HEK293 (cell line): Measurements from ENCODE around the gene IQGAP3.
"Not testable (repeated sequence)": the region's sequence is repeated elsewhere in the genome, so short reads cannot be mapped to it uniquely, and the experiment has no call there.

Source experiments
- CTCF ChIA-PET: fragments of 350-600 bp; formaldehyde crosslinking; extraction: SDS; loops from one replicate; lab custom pipeline; 2021; ENCODE audit warnings: antibody characterized with exemption; lab: Yijun Ruan, JAX
- POLR2A ChIA-PET: fragments of 300-600 bp; formaldehyde crosslinking; extraction: SDS; loops from one replicate; lab custom pipeline; 2020; ENCODE audit warnings: antibody characterized with exemption, inconsistent platforms; lab: Yijun Ruan, JAX
- H3K27ac ChIP-seq: fragments of 200-500 bp; sonication (Bioruptor generic); 2 replicates; pipeline ENCODE4 v1.5.1; 2014; ENCODE audit warnings: low read depth, low read length, control low read depth, inconsistent platforms; ENCODE audit errors: extremely low read depth
- H3K36me3 ChIP-seq, 2 experiments: fragments of 200-500 bp in 1 of 2; sonication (Bioruptor generic) in 1 of 2; 1 replicate in 1 of 2; 2 replicates in 1 of 2; pipeline ENCODE4 v1.5.1; 2014 to 2017; ENCODE audit warnings: inconsistent platforms in 2 of 2, low read length in 2 of 2; ENCODE audit not compliant: control insufficient read depth in 2 of 2, insufficient read depth in 1 of 2
- H3K4me1 ChIP-seq: fragments of 200-500 bp; sonication (Bioruptor generic); 2 replicates; pipeline ENCODE4 v1.5.1; 2014; ENCODE audit warnings: mild to moderate bottlenecking, low read length, inconsistent platforms; ENCODE audit not compliant: control insufficient read depth, insufficient read depth
- H3K4me3 ChIP-seq: 2 replicates; pipeline ENCODE4 v1.5.1; 2011; ENCODE audit warnings: low read depth, mild to moderate bottlenecking, control low read depth, low read length, moderate library complexity
- H3K9me3 ChIP-seq: fragments of 200-500 bp; sonication (Bioruptor generic); 2 replicates; pipeline ENCODE4 v1.5.1; 2014; ENCODE audit warnings: low read depth, low read length, inconsistent platforms; ENCODE audit not compliant: control insufficient read depth, insufficient read depth
- ATF2 ChIP-seq: fragments of 450-650 bp; formaldehyde crosslinking; IDR thresholded peaks from 2 replicates; pipeline ENCODE4 v1.5.1; 2016; ENCODE audit warnings: missing biosample characterization, missing genetic modification characterization, low read depth
- BCL11A ChIP-seq: fragments of 450-650 bp; formaldehyde crosslinking; IDR thresholded peaks from 2 replicates; pipeline ENCODE4 v1.5.1; 2016; ENCODE audit warnings: low read depth, missing biosample characterization, missing genetic modification characterization
- CTCF ChIP-seq: fragments of 450-650 bp; formaldehyde crosslinking; IDR thresholded peaks from 2 replicates; pipeline ENCODE4 v1.5.1; 2016; ENCODE audit warnings: missing biosample characterization, missing genetic modification characterization
- KLF17 ChIP-seq: fragments of 450-650 bp; formaldehyde crosslinking; IDR thresholded peaks from 2 replicates; pipeline ENCODE4 v1.5.1; 2016; ENCODE audit warnings: missing biosample characterization, missing genetic modification characterization
- PRDM4 ChIP-seq: fragments of 450-650 bp; formaldehyde crosslinking; IDR thresholded peaks from 2 replicates; pipeline ENCODE4 v1.5.1; 2017; ENCODE audit warnings: missing biosample characterization, missing genetic modification characterization
- SALL2 ChIP-seq: fragments of 450-650 bp; formaldehyde crosslinking; IDR thresholded peaks from 2 replicates; pipeline ENCODE4 v1.5.0; 2017; ENCODE audit warnings: missing biosample characterization, mild to moderate bottlenecking, missing genetic modification characterization, borderline replicate concordance
- ZBTB17 ChIP-seq: fragments of 450-650 bp; formaldehyde crosslinking; IDR thresholded peaks from 2 replicates; pipeline ENCODE4 v1.5.1; 2016; ENCODE audit warnings: missing biosample characterization, missing genetic modification characterization
- ZNF138 ChIP-seq: fragments of 450-650 bp; formaldehyde crosslinking; IDR thresholded peaks from 2 replicates; pipeline ENCODE4 v1.5.1; 2016; ENCODE audit warnings: missing biosample characterization, missing genetic modification characterization, borderline replicate concordance
- ZNF214 ChIP-seq: fragments of 450-650 bp; formaldehyde crosslinking; IDR thresholded peaks from 2 replicates; pipeline ENCODE4 v1.5.1; 2017; ENCODE audit warnings: missing biosample characterization, mild to moderate bottlenecking, missing genetic modification characterization, borderline replicate concordance
- ZNF23 ChIP-seq: fragments of 450-650 bp; formaldehyde crosslinking; IDR thresholded peaks from 2 replicates; pipeline ENCODE4 v1.5.1; 2016; ENCODE audit warnings: missing biosample characterization, missing genetic modification characterization, borderline replicate concordance
- ZNF266 ChIP-seq: fragments of 450-650 bp; formaldehyde crosslinking; IDR thresholded peaks from 2 replicates; pipeline ENCODE4 v1.5.1; 2016; ENCODE audit warnings: missing biosample characterization, missing genetic modification characterization, low read depth
- ZNF558 ChIP-seq: fragments of 450-650 bp; formaldehyde crosslinking; IDR thresholded peaks from 2 replicates; pipeline ENCODE4 v1.5.1; 2016; ENCODE audit warnings: missing biosample characterization, missing genetic modification characterization
- ZNF571 ChIP-seq: fragments of 450-650 bp; formaldehyde crosslinking; IDR thresholded peaks from 2 replicates; pipeline ENCODE4 v1.5.0; 2017; ENCODE audit warnings: missing biosample characterization, missing genetic modification characterization
- ZNF600 ChIP-seq: fragments of 450-650 bp; formaldehyde crosslinking; IDR thresholded peaks from 2 replicates; pipeline ENCODE4 v1.5.1; 2016; ENCODE audit warnings: missing biosample characterization, missing genetic modification characterization
- ZNF677 ChIP-seq: fragments of 450-650 bp; IDR thresholded peaks from 2 replicates; pipeline ENCODE4 v1.5.0; 2018; ENCODE audit warnings: missing biosample characterization, mild to moderate bottlenecking, missing genetic modification characterization, moderate library complexity
- ZNF768 ChIP-seq: fragments of 450-650 bp; formaldehyde crosslinking; IDR thresholded peaks from 2 replicates; pipeline ENCODE4 v1.5.1; 2018; ENCODE audit warnings: missing biosample characterization, mild to moderate bottlenecking, missing genetic modification characterization
- ZNF792 ChIP-seq: fragments of 450-650 bp; formaldehyde crosslinking; IDR thresholded peaks from 2 replicates; pipeline ENCODE4 v1.5.1; 2016; ENCODE audit warnings: missing biosample characterization, missing genetic modification characterization
- ZNF830 ChIP-seq: fragments of 450-650 bp; IDR thresholded peaks from 2 replicates; pipeline ENCODE4 v1.5.0; 2018; ENCODE audit warnings: missing biosample characterization, missing genetic modification characterization, low read depth, mild to moderate bottlenecking, moderate library complexity
- ZSCAN18 ChIP-seq: fragments of 450-650 bp; formaldehyde crosslinking; IDR thresholded peaks from 2 replicates; pipeline ENCODE4 v1.5.1; 2016; ENCODE audit warnings: missing biosample characterization, missing genetic modification characterization
- ZSCAN4 ChIP-seq: fragments of 450-650 bp; formaldehyde crosslinking; IDR thresholded peaks from 2 replicates; pipeline ENCODE4 v1.5.1; 2017; ENCODE audit warnings: missing biosample characterization, missing genetic modification characterization

The IQGAP3 gene

GRCh38 chr1:156553860-156554485 is 18.4 kb downstream of the IQGAP3 start (continued):
- TF ChIP-seq ZNF677 (tag by site-specific recombination) (no peak), BCL11A (tag by site-specific recombination) (no peak), ZSCAN18 (tag by site-specific recombination) (no peak), ZNF138 (tag by site-specific recombination) (no peak)

GRCh38 chr1:156552937-156553336 is 19.4 kb downstream of the IQGAP3 start:
- CTCF ChIA-PET, H3K4me1 ChIP-seq, H3K27ac ChIP-seq, H3K9me3 ChIP-seq, H3K4me3 ChIP-seq, POLR2A ChIA-PET: not testable (repeated sequence)
- H3K36me3 ChIP-seq = peaks cover 19 to 81% of the 10 kb centered on the region in 2 experiments; a peak in 2 of 3 replicates
- TF ChIP-seq ZNF600 (peak; percentile 69), ZBTB17 (tag by site-specific recombination) (0 out of 2 replicates have a peak, but pooled peaks have one; percentile 50)
- TF ChIP-seq, all 188 proteins: peak for 2; not testable (repeated sequence) for 186

GRCh38 chr1:156552518-156552917 is 19.8 kb downstream of the IQGAP3 start:
- Histone ChIP-seq H3K9me3 (no peaks in the 10 kb centered on the region), H3K4me3 (no peak overlapping the region), H3K27ac (no peak overlapping the region), H3K4me1 (no peaks in the 10 kb centered on the region), H3K36me3 (peaks cover 22 to 85% of the 10 kb centered on the region in 2 experiments)
- TF ChIP-seq ZNF214 = no peak
- no peak for TF ChIP-seq ZSCAN4 (tag by site-specific recombination)
- ChIA-PET CTCF (no interaction called here), POLR2A (no interaction called here)

GRCh38 chr1:156551869-156552268 is 20.5 kb downstream of the IQGAP3 start:
- H3K27ac ChIP-seq = no peak overlapping the region
- CTCF ChIA-PET = no interaction called here
- TF ChIP-seq KLF17 (tag by site-specific recombination) = no peak
- no peak for TF ChIP-seq ZNF266 (tag by site-specific recombination)
- TF ChIP-seq ATF2 = no peak
- TF ChIP-seq ZNF23 = no peak
- TF ChIP-seq ZNF571 (tag by site-specific recombination) = no peak
- no peak for TF ChIP-seq CTCF (tag by site-specific recombination)
- no peak for TF ChIP-seq ZNF792
- TF ChIP-seq ZNF768 (tag by site-specific recombination) = no peak
- no peak for TF ChIP-seq PRDM4 (tag by site-specific recombination)
- TF ChIP-seq SALL2 (tag by site-specific recombination) = no peak
- TF ChIP-seq ZNF558 = no peak
- no peak for TF ChIP-seq ZNF830 (tag by site-specific recombination)

More at GRCh38 chr1:156551869-156552268, 20.5 kb downstream of the IQGAP3 start:
- Histone ChIP-seq H3K9me3 (no peaks in the 10 kb centered on the region), H3K4me3 (no peak overlapping the region), H3K36me3 (peaks cover 22 to 92% of the 10 kb centered on the region in 2 experiments), H3K4me1 (no peaks in the 10 kb centered on the region)
- POLR2A ChIA-PET = no interaction called here
